Common myeloid progenitor, CD34-positive (primary cell): ENCODE measurements around the gene C17orf75. TPM values are rescaled to one million over a fixed set of nuclear protein-coding genes. Genes with fewer than 3 reads are reported as not detected.
A peak's percentile ranks its signal among the peaks of the same experiment; 100 is the strongest.
"Not testable (repeated sequence)": the region's sequence is repeated elsewhere in the genome, so short reads cannot be mapped to it uniquely, and the experiment has no call there.

ENCODE experiments used
- CTCF ChIA-PET: fragments of 350-600 bp; sonication (Branson Sonifier 250); formaldehyde crosslinking; loops from one replicate; lab custom pipeline; 2021; ENCODE audit warnings: antibody characterized with exemption; lab: Charles Lee
- POLR2A ChIA-PET: fragments of 350-600 bp; sonication (Branson Sonifier 250); formaldehyde crosslinking; loops from one replicate; lab custom pipeline; 2021; ENCODE audit warnings: antibody characterized with exemption; lab: Charles Lee
- DNase-seq, 3 donors: peaks; one replicate each; pipeline versions ENCODE4 v3.0.0 to v3.0.0-alpha.2; 2013
- H3K27ac ChIP-seq, 2 experiments: 1 replicate in 1 of 2; 2 replicates in 1 of 2; pipeline ENCODE4 v1.7.0; 2013; ENCODE audit warnings: inconsistent platforms in 2 of 2, low read length in 2 of 2, mild to moderate bottlenecking in 2 of 2, low read depth in 1 of 2, moderate library complexity in 1 of 2; ENCODE audit not compliant: severe bottlenecking in 2 of 2, insufficient read depth in 1 of 2, poor library complexity in 1 of 2
- H3K27me3 ChIP-seq, 5 experiments: replicated peaks in 2 of 5; 1 replicate in 3 of 5; 2 replicates in 2 of 5; pipeline versions ENCODE4 v1.6.1 to v1.7.0; 2013; ENCODE audit warnings: low read length in 4 of 5, mild to moderate bottlenecking in 2 of 5, moderate library complexity in 2 of 5, inconsistent platforms in 1 of 5; ENCODE audit not compliant: insufficient read depth in 5 of 5, control insufficient read depth in 4 of 5
- H3K36me3 ChIP-seq, 4 experiments: 1 replicate in 2 of 4; 2 replicates in 2 of 4; pipeline versions ENCODE4 v1.6.1 to v1.7.0; 2013; ENCODE audit warnings: low read length in 3 of 4, control low read depth in 1 of 4, mild to moderate bottlenecking in 1 of 4; ENCODE audit not compliant: control insufficient read depth in 4 of 4, insufficient read depth in 4 of 4
- H3K4me1 ChIP-seq, 4 experiments: 1 replicate in 3 of 4; 2 replicates in 1 of 4; pipeline versions ENCODE4 v1.6.1 to v1.7.1; 2013; ENCODE audit warnings: low read length in 3 of 4, mild to moderate bottlenecking in 3 of 4, control low read depth in 1 of 4, inconsistent platforms in 1 of 4, moderate library complexity in 1 of 4; ENCODE audit not compliant: control insufficient read depth in 4 of 4, insufficient read depth in 4 of 4; ENCODE audit errors: control extremely low read depth in 1 of 4
- H3K4me3 ChIP-seq, 7 experiments: 1 replicate in 4 of 7; 2 replicates in 3 of 7; pipeline versions ENCODE4 v1.5.1 to v1.7.0; 2013; ENCODE audit warnings: mild to moderate bottlenecking in 7 of 7, low read length in 6 of 7, moderate library complexity in 6 of 7, inconsistent platforms in 2 of 7, low read depth in 2 of 7, control low read depth in 1 of 7; ENCODE audit not compliant: insufficient read depth in 4 of 7, control insufficient read depth in 1 of 7; ENCODE audit errors: extremely low read depth in 1 of 7
- H3K9me3 ChIP-seq, 5 experiments: 1 replicate in 4 of 5; 2 replicates in 1 of 5; pipeline versions ENCODE4 v1.6.1 to v1.7.1; 2013; ENCODE audit warnings: low read length in 4 of 5, mild to moderate bottlenecking in 2 of 5, inconsistent platforms in 1 of 5, low read depth in 1 of 5, moderate library complexity in 1 of 5; ENCODE audit not compliant: control insufficient read depth in 4 of 5, insufficient read depth in 2 of 5; ENCODE audit errors: control extremely low read depth in 1 of 5
- WGBS: methylation state at CpG from one replicate; pipeline ENCODE4 v1.1.5; 2013; ENCODE audit not compliant: insufficient coverage; 5-methylcytosine and 5-hydroxymethylcytosine counted together
- polyA plus RNA-seq: library from polyadenylated mRNA; unstranded; fragments of 120-200 nt; gene quantifications from one replicate; pipeline ENCODE4 v1.2.1, GENCODE V29; 2013

C17orf75 gene, protein sequence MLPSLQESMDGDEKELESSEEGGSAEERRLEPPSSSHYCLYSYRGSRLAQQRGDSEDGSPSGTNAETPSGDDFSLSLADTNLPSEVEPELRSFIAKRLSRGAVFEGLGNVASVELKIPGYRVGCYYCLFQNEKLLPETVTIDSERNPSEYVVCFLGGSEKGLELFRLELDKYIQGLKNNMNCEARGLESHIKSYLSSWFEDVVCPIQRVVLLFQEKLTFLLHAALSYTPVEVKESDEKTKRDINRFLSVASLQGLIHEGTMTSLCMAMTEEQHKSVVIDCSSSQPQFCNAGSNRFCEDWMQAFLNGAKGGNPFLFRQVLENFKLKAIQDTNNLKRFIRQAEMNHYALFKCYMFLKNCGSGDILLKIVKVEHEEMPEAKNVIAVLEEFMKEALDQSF
- polyA plus RNA-seq, result 15.8 TPM

GRCh38 chr17:32341857-32342602, at the start of gene C17orf75:
Gene C17orf75, minus strand, starts transcription at chr17:32342173. Its CDS starts 34 bp downstream, at chr17:32342139.
- Histone ChIP-seq H3K36me3 (peaks cover 4 to 20% (median 9%) of the 10 kb centered on the region in 4 experiments), H3K9me3 (no peaks in the 10 kb centered on the region), H3K4me1 (peaks cover 8 to 25% (median 16%) of the 10 kb centered on the region in 4 experiments), H3K27ac (peak within 1 kb of the TSS; percentile 67 to 85), H3K27me3 (no peaks in the 10 kb centered on the region), H3K4me3 (peak within 1 kb of the TSS; percentile 48 to 91 (median 77))
- ChIA-PET CTCF (interaction anchor here (0.6 to 1.5 kb wide), 3 partner anchors 12 to 88 kb away, joined by 3 to 5 read pairs (median 5); no protein-coding TSS in a partner anchor), POLR2A (interaction anchor here (2.0 kb wide), 1 partner anchor 9 kb away, joined by 7 read pairs; no protein-coding TSS in a partner anchor)
- DNase-seq, result peak; percentile 76 to 86 (median 78)
- 0% methylated on average over 32 of the region's 47 CpGs for WGBS

- POLR2A ChIA-PET, result interaction anchor here (0.7 kb wide), 1 partner anchor 7 kb away, joined by 4 read pairs; no protein-coding TSS in a partner anchor
- 100% methylated on average over 2 of the region's 6 CpGs for WGBS
- no peaks in the 10 kb centered on the region for H3K4me1 ChIP-seq
- CTCF ChIA-PET, result no interaction called here
- H3K36me3 ChIP-seq, result peaks cover 0 to 2% (median 0%) of the 10 kb centered on the region in 4 experiments
- DNase-seq, result no peak
- H3K27ac ChIP-seq, result no peak overlapping the region
- no peak overlapping the region for H3K4me3 ChIP-seq
- no peaks in the 10 kb centered on the region for H3K9me3 ChIP-seq
- no peaks in the 10 kb centered on the region for H3K27me3 ChIP-seq
Observed at GRCh38 chr17:32388613-32389459, 46.9 kb upstream of the C17orf75 start.

GRCh38 chr17:32388128-32388527, 46.2 kb upstream of the C17orf75 start:
- H3K4me3 ChIP-seq, H3K4me1 ChIP-seq, H3K27me3 ChIP-seq, H3K27ac ChIP-seq, CTCF ChIA-PET, H3K36me3 ChIP-seq, DNase-seq, H3K9me3 ChIP-seq: not testable (repeated sequence)
- no CpG with 5 or more reads among the region's 14 CpGs for WGBS
- POLR2A ChIA-PET, result interaction anchor here (0.7 kb wide), 1 partner anchor 8 kb away, joined by 4 read pairs; no protein-coding TSS in a partner anchor

- Histone ChIP-seq H3K4me1 (no peaks in the 10 kb centered on the region), H3K36me3 (peaks cover 2 to 14% (median 11%) of the 10 kb centered on the region in 4 experiments), H3K9me3 (no peaks in the 10 kb centered on the region), H3K27ac (no peak overlapping the region), H3K27me3 (no peaks in the 10 kb centered on the region), H3K4me3 (no peak overlapping the region)
- CTCF ChIA-PET, result interaction anchor here (1.2 to 1.5 kb wide), 3 partner anchors 9 to 16 kb away, joined by 3 to 4 read pairs (median 4); no protein-coding TSS in a partner anchor
- POLR2A ChIA-PET, result no interaction called here
- DNase-seq, result no peak
Observed at GRCh38 chr17:32386844-32387243, 44.9 kb upstream of the C17orf75 start.

GRCh38 chr17:32385971-32386370, 44.0 kb upstream of the C17orf75 start:
- Histone ChIP-seq H3K36me3 (peaks cover 3 to 22% (median 15%) of the 10 kb centered on the region in 4 experiments), H3K27ac (no peak overlapping the region), H3K9me3 (no peaks in the 10 kb centered on the region), H3K27me3 (no peaks in the 10 kb centered on the region), H3K4me3 (no peak overlapping the region), H3K4me1 (no peaks in the 10 kb centered on the region)
- POLR2A ChIA-PET, result no interaction called here
- no peak for DNase-seq
- CTCF ChIA-PET, result interaction anchor here (1.2 to 1.5 kb wide), 3 partner anchors 10 to 15 kb away, joined by 3 to 4 read pairs (median 4); no protein-coding TSS in a partner anchor
- 95% methylated on average over 5 of the region's 5 CpGs for WGBS

DNA sequence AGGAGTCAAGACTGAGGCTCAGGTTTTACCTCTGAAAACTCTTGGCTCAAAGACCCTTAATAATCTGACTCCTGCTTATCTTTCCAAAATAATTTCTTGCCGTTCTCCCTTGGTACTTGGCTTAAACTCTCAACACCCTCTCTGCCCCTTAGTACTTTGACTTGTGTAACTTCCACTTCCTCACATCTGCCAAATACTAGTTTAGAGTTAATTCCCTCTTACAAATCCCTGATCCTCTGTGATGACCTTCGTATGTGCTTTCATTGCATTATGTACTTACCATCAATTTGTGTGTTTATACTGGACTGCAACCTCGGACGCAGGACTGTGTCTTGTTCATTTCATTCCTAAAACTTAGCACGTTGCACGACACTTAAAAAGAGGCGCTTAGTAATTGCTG, 43.1 kb upstream of the C17orf75 start:
- H3K4me1 ChIP-seq, result no peaks in the 10 kb centered on the region
- POLR2A ChIA-PET, result no interaction called here
- peaks cover 5 to 29% (median 23%) of the 10 kb centered on the region in 4 experiments for H3K36me3 ChIP-seq
- no peaks in the 10 kb centered on the region for H3K9me3 ChIP-seq
- no peak for DNase-seq
- 80% methylated on average over 1 of the region's 7 CpGs for WGBS
- H3K27ac ChIP-seq, result no peak overlapping the region
- CTCF ChIA-PET, result interaction anchor here (1.5 kb wide), 1 partner anchor 11 kb away, joined by 4 read pairs; no protein-coding TSS in a partner anchor
- H3K27me3 ChIP-seq, result no peaks in the 10 kb centered on the region
- no peak overlapping the region for H3K4me3 ChIP-seq
